ENCODE data around the gene RAB6A. TPM values are rescaled to one million over a fixed set of nuclear protein-coding genes. Genes with fewer than 3 reads are reported as not detected.
A peak's percentile ranks its signal among the peaks of the same experiment; 100 is the strongest.

RAB6A gene
- total and polyA plus RNA-seq, 2 donors (not counting 3 experiments of a cell fraction or from before 2014, with no cell fraction given), result 45.0 to 130 TPM

GRCh38 chr11:73759610-73760134 lies 1.2 kb downstream of the RAB6A start:
- TF ChIP-seq MYC (IDR thresholded peaks at IDR 0.05; ENCODE audit: low read depth, low read length), result no peak
- TF ChIP-seq CTCF (IDR thresholded peaks at IDR 0.05; ENCODE audit: extremely low read depth in 1 of 2, insufficient read depth in 1 of 2, low read depth in 1 of 2, low read length in 2 of 2), result no peak
- no peak for TF ChIP-seq JUN (IDR thresholded peaks at IDR 0.05; ENCODE audit: borderline replicate concordance, insufficient read depth, insufficient read length, low read depth)
- no peak for TF ChIP-seq MAX (IDR thresholded peaks at IDR 0.05; ENCODE audit: insufficient read depth, insufficient read length)
- TF ChIP-seq POLR2AphosphoS5 (IDR thresholded peaks at IDR 0.05; ENCODE audit: insufficient read depth, low read depth, low read length), result no peak
- no peak for TF ChIP-seq FOS (IDR thresholded peaks at IDR 0.05; ENCODE audit: borderline replicate concordance, insufficient read depth, low read length)
- TF ChIP-seq POLR2A (IDR thresholded peaks at IDR 0.05; ENCODE audit: low read depth, low read length), result no peak
- no peak for TF ChIP-seq GATA2 (IDR thresholded peaks at IDR 0.05; ENCODE audit: insufficient read depth, insufficient read length, low read depth, low read length)
- TF ChIP-seq EZH2 (IDR thresholded peaks at IDR 0.05; ENCODE audit: borderline replicate concordance, low read depth, low read length, severe bottlenecking), result no peak
- POLR2A ChIA-PET, result no interaction called here
- H3K9ac ChIP-seq (replicated peaks; ENCODE audit: extremely low read depth, insufficient read depth, low read length), result peak overlapping the region; percentile 78
- no peaks in the 10 kb centered on the region for H3K9me3 ChIP-seq (replicated peaks; ENCODE audit: control insufficient read depth, insufficient read depth, low read length)
- peak overlapping the region; percentile 14 for H3K27ac ChIP-seq (ENCODE audit: insufficient read depth, low read depth, low read length)
- dilution Hi-C loops (cut with MboI; ENCODE audit: extremely low pct_ligation_motif_present, low sequenced_read_pairs) (no loop called here), intact Hi-C loops (cut with micrococcal nuclease) (loop anchor here (5.0 to 10.0 kb wide), 2 partner anchors 118 to 175 kb away; partner anchors contain the start of genes COA4 and PAAF1)
- no TSS peak for BruUV-seq (replicated peaks)
- peak overlapping the region; percentile 85 to 95 (median 89) for H3K4me3 ChIP-seq (replicated peaks in 1 of 3; ENCODE audit: insufficient read depth in 1 of 3, low read depth in 1 of 3, low read length in 3 of 3)
- H2AFZ ChIP-seq (ENCODE audit: low read depth, low read length), result peak overlapping the region; percentile 74
- CTCF ChIA-PET, result interaction anchor here (1.8 kb wide), 1 partner anchor 172 kb away, joined by 4 read pairs; no protein-coding TSS in a partner anchor
- peak; percentile 60 for DNase-seq (ENCODE audit: low read depth, low spot score)
- no peaks in the 10 kb centered on the region for H3K9me1 ChIP-seq (replicated peaks; ENCODE audit: control insufficient read depth, extremely low read depth, insufficient read depth, low read length)
- FAIRE-seq, result peak; percentile 85
- no peaks in the 10 kb centered on the region for H3K27me3 ChIP-seq (ENCODE audit: control insufficient read depth in 2 of 2, insufficient read depth in 2 of 2, low read length in 2 of 2)
- H3K79me2 ChIP-seq (ENCODE audit: control insufficient read depth, insufficient read depth, low read length), result peaks cover 60% of the 10 kb centered on the region
- H4K20me1 ChIP-seq (replicated peaks; ENCODE audit: control insufficient read depth, extremely low read depth, insufficient read depth, low read length), result peaks cover 19% of the 10 kb centered on the region
- H3K36me3 ChIP-seq (ENCODE audit: control insufficient read depth in 2 of 2, extremely low read depth in 1 of 2, insufficient read depth in 2 of 2, low read length in 2 of 2), result peaks cover 0 to 5% of the 10 kb centered on the region in 2 experiments
- H3K4me2 ChIP-seq (ENCODE audit: insufficient read depth, low read length), result peak overlapping the region; percentile 98
- peaks cover 19% of the 10 kb centered on the region for H3K4me1 ChIP-seq (ENCODE audit: control insufficient read depth, extremely low read depth, insufficient read depth, low read length)
